Measurements from ENCODE around the gene KCNIP3.

Gene KCNIP3

GRCh38 chr2:95333056-95333455 lies 35.9 kb downstream of the KCNIP3 start:
- H3K9me3 ChIP-seq (ENCODE audit: control insufficient read depth in 2 of 2, low read length in 2 of 2): no peaks in the 10 kb centered on the region
- H3K27me3 ChIP-seq (ENCODE audit: control insufficient read depth in 1 of 2, insufficient read depth in 2 of 2, low read length in 2 of 2): peaks cover 0 to 2% of the 10 kb centered on the region in 2 donors
- H3K36me3 ChIP-seq (ENCODE audit: control insufficient read depth in 2 of 2, insufficient read depth in 2 of 2, low read length in 2 of 2): no peaks in the 10 kb centered on the region
- no peak overlapping the region for H3K4me3 ChIP-seq (ENCODE audit: low read length in 2 of 2)
- H3K9ac ChIP-seq (ENCODE audit: low read length in 2 of 2): no peak overlapping the region
- no peak overlapping the region for H3K27ac ChIP-seq (ENCODE audit: low read length)
- H3K4me1 ChIP-seq (ENCODE audit: control insufficient read depth, insufficient read depth, low read length): peaks cover 7% of the 10 kb centered on the region

GRCh38 chr2:95333888-95334338 lies 36.8 kb downstream of the KCNIP3 start:
- Histone ChIP-seq H3K9me3 (ENCODE audit: control insufficient read depth in 2 of 2, low read length in 2 of 2) (no peaks in the 10 kb centered on the region), H3K4me1 (ENCODE audit: control insufficient read depth, insufficient read depth, low read length) (peaks cover 7% of the 10 kb centered on the region), H3K27ac (ENCODE audit: low read length) (no peak overlapping the region), H3K4me3 (ENCODE audit: low read length in 2 of 2) (no peak overlapping the region), H3K27me3 (ENCODE audit: control insufficient read depth in 1 of 2, insufficient read depth in 2 of 2, low read length in 2 of 2) (peaks cover 0 to 3% of the 10 kb centered on the region in 2 donors), H3K9ac (ENCODE audit: low read length in 2 of 2) (no peak overlapping the region), H3K36me3 (ENCODE audit: control insufficient read depth in 2 of 2, insufficient read depth in 2 of 2, low read length in 2 of 2) (no peaks in the 10 kb centered on the region)

GRCh38 chr2:95334916-95335641 lies 37.9 kb downstream of the KCNIP3 start:
- Histone ChIP-seq H3K36me3 (ENCODE audit: control insufficient read depth in 2 of 2, insufficient read depth in 2 of 2, low read length in 2 of 2) (no peaks in the 10 kb centered on the region), H3K4me1 (ENCODE audit: control insufficient read depth, insufficient read depth, low read length) (peaks cover 7% of the 10 kb centered on the region)

GRCh38 chr2:95336406-95336805 lies 39.3 kb downstream of the KCNIP3 start:
- H3K36me3 ChIP-seq (ENCODE audit: control insufficient read depth in 2 of 2, insufficient read depth in 2 of 2, low read length in 2 of 2): no peaks in the 10 kb centered on the region
- H3K9me3 ChIP-seq (ENCODE audit: control insufficient read depth in 2 of 2, low read length in 2 of 2): no peaks in the 10 kb centered on the region
- no peak overlapping the region for H3K9ac ChIP-seq (ENCODE audit: low read length in 2 of 2)
- no peak overlapping the region for H3K27ac ChIP-seq (ENCODE audit: low read length)
- peaks cover 7% of the 10 kb centered on the region for H3K4me1 ChIP-seq (ENCODE audit: control insufficient read depth, insufficient read depth, low read length)
- peaks cover 0 to 4% of the 10 kb centered on the region in 2 donors for H3K27me3 ChIP-seq (ENCODE audit: control insufficient read depth in 1 of 2, insufficient read depth in 2 of 2, low read length in 2 of 2)
- no peak overlapping the region for H3K4me3 ChIP-seq (ENCODE audit: low read length in 2 of 2)

More at GRCh38 chr2:95334916-95335641, 37.9 kb downstream of the KCNIP3 start:
- H3K9me3 ChIP-seq (ENCODE audit: control insufficient read depth in 2 of 2, low read length in 2 of 2): no peaks in the 10 kb centered on the region
- no peak overlapping the region for H3K4me3 ChIP-seq (ENCODE audit: low read length in 2 of 2)
- H3K27ac ChIP-seq (ENCODE audit: low read length): no peak overlapping the region
- no peak overlapping the region for H3K9ac ChIP-seq (ENCODE audit: low read length in 2 of 2)
- H3K27me3 ChIP-seq (ENCODE audit: control insufficient read depth in 1 of 2, insufficient read depth in 2 of 2, low read length in 2 of 2): peaks cover 0 to 4% of the 10 kb centered on the region in 2 donors

GRCh38 chr2:95337829-95338228 lies 40.7 kb downstream of the KCNIP3 start:
- H3K9ac ChIP-seq (ENCODE audit: low read length in 2 of 2): no peak overlapping the region
- H3K27ac ChIP-seq (ENCODE audit: low read length): no peak overlapping the region
- no peaks in the 10 kb centered on the region for H3K9me3 ChIP-seq (ENCODE audit: control insufficient read depth in 2 of 2, low read length in 2 of 2)
- H3K36me3 ChIP-seq (ENCODE audit: control insufficient read depth in 2 of 2, insufficient read depth in 2 of 2, low read length in 2 of 2): no peaks in the 10 kb centered on the region
- peaks cover 0 to 8% of the 10 kb centered on the region in 2 donors for H3K27me3 ChIP-seq (ENCODE audit: control insufficient read depth in 1 of 2, insufficient read depth in 2 of 2, low read length in 2 of 2)
- H3K4me1 ChIP-seq (ENCODE audit: control insufficient read depth, insufficient read depth, low read length): peaks cover 7% of the 10 kb centered on the region
- H3K4me3 ChIP-seq (ENCODE audit: low read length in 2 of 2): no peak overlapping the region

- Histone ChIP-seq H3K27ac (ENCODE audit: low read length) (no peak overlapping the region), H3K27me3 (ENCODE audit: control insufficient read depth in 1 of 2, insufficient read depth in 2 of 2, low read length in 2 of 2) (peaks cover 0 to 7% of the 10 kb centered on the region in 2 donors), H3K9me3 (ENCODE audit: control insufficient read depth in 2 of 2, low read length in 2 of 2) (no peaks in the 10 kb centered on the region), H3K4me3 (ENCODE audit: low read length in 2 of 2) (no peak overlapping the region), H3K9ac (ENCODE audit: low read length in 2 of 2) (no peak overlapping the region), H3K36me3 (ENCODE audit: control insufficient read depth in 2 of 2, insufficient read depth in 2 of 2, low read length in 2 of 2) (no peaks in the 10 kb centered on the region), H3K4me1 (ENCODE audit: control insufficient read depth, insufficient read depth, low read length) (peaks cover 16% of the 10 kb centered on the region)
These were observed 45.6 kb downstream of the KCNIP3 start for GRCh38 chr2:95342556-95343320.

GRCh38 chr2:95343429-95344214 lies 46.5 kb downstream of the KCNIP3 start:
- Histone ChIP-seq H3K4me1 (ENCODE audit: control insufficient read depth, insufficient read depth, low read length) (peaks cover 21% of the 10 kb centered on the region), H3K9ac (ENCODE audit: low read length in 2 of 2) (no peak overlapping the region), H3K36me3 (ENCODE audit: control insufficient read depth in 2 of 2, insufficient read depth in 2 of 2, low read length in 2 of 2) (no peaks in the 10 kb centered on the region), H3K4me3 (ENCODE audit: low read length in 2 of 2) (no peak overlapping the region), H3K27ac (ENCODE audit: low read length) (no peak overlapping the region), H3K27me3 (ENCODE audit: control insufficient read depth in 1 of 2, insufficient read depth in 2 of 2, low read length in 2 of 2) (peaks cover 0 to 6% of the 10 kb centered on the region in 2 donors), H3K9me3 (ENCODE audit: control insufficient read depth in 2 of 2, low read length in 2 of 2) (no peaks in the 10 kb centered on the region)

GRCh38 chr2:95344215-95344583 lies 47.1 kb downstream of the KCNIP3 start:
- no peaks in the 10 kb centered on the region for H3K36me3 ChIP-seq (ENCODE audit: control insufficient read depth in 2 of 2, insufficient read depth in 2 of 2, low read length in 2 of 2)
- H3K27ac ChIP-seq (ENCODE audit: low read length): no peak overlapping the region
- H3K9ac ChIP-seq (ENCODE audit: low read length in 2 of 2): no peak overlapping the region
- no peak overlapping the region for H3K4me3 ChIP-seq (ENCODE audit: low read length in 2 of 2)
- H3K4me1 ChIP-seq (ENCODE audit: control insufficient read depth, insufficient read depth, low read length): peaks cover 21% of the 10 kb centered on the region
- no peaks in the 10 kb centered on the region for H3K9me3 ChIP-seq (ENCODE audit: control insufficient read depth in 2 of 2, low read length in 2 of 2)
- H3K27me3 ChIP-seq (ENCODE audit: control insufficient read depth in 1 of 2, insufficient read depth in 2 of 2, low read length in 2 of 2): peaks cover 0 to 4% of the 10 kb centered on the region in 2 donors

GRCh38 chr2:95344656-95345055 lies 47.5 kb downstream of the KCNIP3 start:
- H3K4me3 ChIP-seq (ENCODE audit: low read length in 2 of 2): no peak overlapping the region
- no peak overlapping the region for H3K9ac ChIP-seq (ENCODE audit: low read length in 2 of 2)
- peaks cover 21% of the 10 kb centered on the region for H3K4me1 ChIP-seq (ENCODE audit: control insufficient read depth, insufficient read depth, low read length)
- H3K9me3 ChIP-seq (ENCODE audit: control insufficient read depth in 2 of 2, low read length in 2 of 2): no peaks in the 10 kb centered on the region
- peaks cover 0 to 4% of the 10 kb centered on the region in 2 donors for H3K27me3 ChIP-seq (ENCODE audit: control insufficient read depth in 1 of 2, insufficient read depth in 2 of 2, low read length in 2 of 2)
- no peak overlapping the region for H3K27ac ChIP-seq (ENCODE audit: low read length)
- no peaks in the 10 kb centered on the region for H3K36me3 ChIP-seq (ENCODE audit: control insufficient read depth in 2 of 2, insufficient read depth in 2 of 2, low read length in 2 of 2)

- Histone ChIP-seq H3K9me3 (ENCODE audit: control insufficient read depth in 2 of 2, low read length in 2 of 2) (no peaks in the 10 kb centered on the region), H3K4me3 (ENCODE audit: low read length in 2 of 2) (peak overlapping the region; percentile 78 to 81), H3K4me1 (ENCODE audit: control insufficient read depth, insufficient read depth, low read length) (peaks cover 21% of the 10 kb centered on the region), H3K27me3 (ENCODE audit: control insufficient read depth in 1 of 2, insufficient read depth in 2 of 2, low read length in 2 of 2) (peaks cover 0 to 4% of the 10 kb centered on the region in 2 donors), H3K36me3 (ENCODE audit: control insufficient read depth in 2 of 2, insufficient read depth in 2 of 2, low read length in 2 of 2) (no peaks in the 10 kb centered on the region), H3K27ac (ENCODE audit: low read length) (peak overlapping the region; percentile 31), H3K9ac (ENCODE audit: low read length in 2 of 2) (peak overlapping the region; percentile 58 to 70)
These were observed 48.0 kb downstream of the KCNIP3 start for GRCh38 chr2:95345081-95345562.
